Transverse colon (tissue), 4 donors: ENCODE data around the gene CAVIN4.

Source experiments
- POLR2AphosphoS5 ChIP-seq, 3 donors: sonication (generic); formaldehyde crosslinking; IDR thresholded peaks; one replicate each; pipeline ENCODE4 v1.6.1; 2016; ENCODE audit warnings: antibody characterized with exemption in 3 of 3
- TF ChIP-seq, protein P1 (sequence below), 5 experiments: fragments of 200-600 bp in 3 of 5; fragments of 450-650 bp in 2 of 5; sonication (generic) in 3 of 5; IDR thresholded peaks; 1 replicate in 2 of 5; 2 replicates in 3 of 5; pipeline ENCODE4 v1.5.1; 2016 to 2017; ENCODE audit warnings: antibody characterized with exemption in 5 of 5, inconsistent platforms in 3 of 5, mild to moderate bottlenecking in 2 of 5, moderate library complexity in 1 of 5

DNA sequence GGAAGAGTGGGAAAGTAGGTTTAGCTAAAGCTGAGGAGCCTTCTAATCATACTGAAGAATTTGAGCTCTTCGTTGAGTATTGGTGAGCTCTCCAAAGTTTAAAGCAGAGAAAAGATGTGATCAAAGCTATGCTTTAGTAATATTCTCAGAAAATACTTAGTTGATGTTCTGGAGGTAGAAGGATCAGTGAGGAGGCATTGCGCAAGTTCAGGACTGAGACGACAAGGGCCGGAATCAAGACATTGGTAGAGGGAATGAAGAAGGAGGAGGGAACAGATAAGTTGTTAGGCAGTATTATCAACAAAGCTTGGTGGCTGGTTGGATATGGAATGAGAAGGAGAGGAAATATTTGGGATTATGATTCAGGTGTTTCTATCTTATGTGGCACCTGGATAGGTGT lies 7.1 kb downstream of the CAVIN4 start:
- TF ChIP-seq POLR2AphosphoS5 (IDR thresholded peaks at IDR 0.05) = no peak
- TF ChIP-seq, protein P1, sequence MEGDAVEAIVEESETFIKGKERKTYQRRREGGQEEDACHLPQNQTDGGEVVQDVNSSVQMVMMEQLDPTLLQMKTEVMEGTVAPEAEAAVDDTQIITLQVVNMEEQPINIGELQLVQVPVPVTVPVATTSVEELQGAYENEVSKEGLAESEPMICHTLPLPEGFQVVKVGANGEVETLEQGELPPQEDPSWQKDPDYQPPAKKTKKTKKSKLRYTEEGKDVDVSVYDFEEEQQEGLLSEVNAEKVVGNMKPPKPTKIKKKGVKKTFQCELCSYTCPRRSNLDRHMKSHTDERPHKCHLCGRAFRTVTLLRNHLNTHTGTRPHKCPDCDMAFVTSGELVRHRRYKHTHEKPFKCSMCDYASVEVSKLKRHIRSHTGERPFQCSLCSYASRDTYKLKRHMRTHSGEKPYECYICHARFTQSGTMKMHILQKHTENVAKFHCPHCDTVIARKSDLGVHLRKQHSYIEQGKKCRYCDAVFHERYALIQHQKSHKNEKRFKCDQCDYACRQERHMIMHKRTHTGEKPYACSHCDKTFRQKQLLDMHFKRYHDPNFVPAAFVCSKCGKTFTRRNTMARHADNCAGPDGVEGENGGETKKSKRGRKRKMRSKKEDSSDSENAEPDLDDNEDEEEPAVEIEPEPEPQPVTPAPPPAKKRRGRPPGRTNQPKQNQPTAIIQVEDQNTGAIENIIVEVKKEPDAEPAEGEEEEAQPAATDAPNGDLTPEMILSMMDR (IDR thresholded peaks at IDR 0.05) = no peak
